Progenitor cell of endocrine pancreas (in vitro differentiated cells): Measurements from ENCODE around the gene DQX1. TPM values are rescaled to one million over a fixed set of nuclear protein-coding genes. Genes with fewer than 3 reads are reported as not detected.

Experiments
- DNase-seq: peaks from one replicate; pipeline ENCODE4 v3.0.0; 2021; ENCODE audit warnings: low spot score; ENCODE audit not compliant: unreplicated experiment
- H3K27ac Mint-ChIP-seq: 2 replicates; pipeline ENCODE4 v1.8.0; 2021; ENCODE audit warnings: mild to moderate bottlenecking, moderate library complexity, mixed read lengths
- H3K27me3 Mint-ChIP-seq: 2 replicates; pipeline ENCODE4 v1.8.0; 2021; ENCODE audit warnings: mixed read lengths
- H3K36me3 Mint-ChIP-seq: 2 replicates; pipeline ENCODE4 v1.8.0; 2022; ENCODE audit warnings: mixed read lengths; ENCODE audit not compliant: insufficient read depth
- H3K4me1 Mint-ChIP-seq: 2 replicates; pipeline ENCODE4 v1.8.0; 2021; ENCODE audit warnings: low read depth, mixed read lengths
- H3K4me3 Mint-ChIP-seq: 2 replicates; pipeline ENCODE4 v1.8.0; 2021; ENCODE audit warnings: low read depth, mild to moderate bottlenecking, moderate library complexity, mixed read lengths
- H3K9me3 Mint-ChIP-seq: 2 replicates; pipeline ENCODE4 v1.8.0; 2021; ENCODE audit warnings: low read depth, mixed read lengths
- CTCF ChIP-seq: fragments of 200-600 bp; sonication (generic); IDR thresholded peaks from one replicate; pipeline ENCODE4 v1.5.0; 2021; ENCODE audit warnings: antibody characterized with exemption, mild to moderate bottlenecking; ENCODE audit not compliant: unreplicated experiment
- total RNA-seq: library from RNA; stranded (reverse); gene quantifications from 2 replicates; pipeline ENCODE4 v1.2.1, GENCODE V29; 2021

Gene DQX1
- total RNA-seq, 1 donor from 2014 or later, result 1.5 TPM

GRCh38 chr2:74507145-74507925 lies 18.7 kb downstream of the DQX1 start, which contains the start of gene PCGF1:
Gene PCGF1 (minus strand): TSS chr2:74507695. CDS start chr2:74507668, 27 bp downstream.
- peak; percentile 94 for DNase-seq
- Mint-ChIP-seq H3K27ac (peak within 1 kb of the TSS; percentile 100), H3K27me3 (peaks cover 29% of the 10 kb centered on the region), H3K4me1 (peaks cover 29% of the 10 kb centered on the region), H3K36me3 (peaks cover 12% of the 10 kb centered on the region), H3K4me3 (peak within 1 kb of the TSS; percentile 99), H3K9me3 (no peaks in the 10 kb centered on the region)
- TF ChIP-seq CTCF, result peak; percentile 65

- H3K4me3 Mint-ChIP-seq, result peak overlapping the region; percentile 16
Observed at GRCh38 chr2:74505448-74506246, 20.4 kb downstream of the DQX1 start.

GRCh38 chr2:74504591-74504990 lies 21.4 kb downstream of the DQX1 start:
- DNase-seq, result no peak
- Mint-ChIP-seq H3K4me3 (peak overlapping the region; percentile 77), H3K4me1 (peaks cover 41% of the 10 kb centered on the region), H3K27me3 (peaks cover 13% of the 10 kb centered on the region), H3K27ac (peak overlapping the region; percentile 62), H3K36me3 (peaks cover 12% of the 10 kb centered on the region), H3K9me3 (no peaks in the 10 kb centered on the region)
- TF ChIP-seq CTCF, result no peak

More at GRCh38 chr2:74505448-74506246, 20.4 kb downstream of the DQX1 start:
- no peak for DNase-seq
- peaks cover 12% of the 10 kb centered on the region for H3K36me3 Mint-ChIP-seq
- no peaks in the 10 kb centered on the region for H3K9me3 Mint-ChIP-seq
- peak overlapping the region; percentile 54 for H3K27ac Mint-ChIP-seq
- H3K4me1 Mint-ChIP-seq, result peaks cover 38% of the 10 kb centered on the region
- peaks cover 16% of the 10 kb centered on the region for H3K27me3 Mint-ChIP-seq
- no peak for TF ChIP-seq CTCF

GRCh38 chr2:74503506-74504475 lies 22.2 kb downstream of the DQX1 start:
- peaks cover 44% of the 10 kb centered on the region for H3K4me1 Mint-ChIP-seq

More at GRCh38 chr2:74503506-74504475, 22.2 kb downstream of the DQX1 start:
- peaks cover 15% of the 10 kb centered on the region for H3K27me3 Mint-ChIP-seq
- H3K36me3 Mint-ChIP-seq, result peaks cover 12% of the 10 kb centered on the region
- H3K4me3 Mint-ChIP-seq, result peak overlapping the region; percentile 77
- no peaks in the 10 kb centered on the region for H3K9me3 Mint-ChIP-seq
- H3K27ac Mint-ChIP-seq, result peak overlapping the region; percentile 94
- DNase-seq, result no peak
- no peak for TF ChIP-seq CTCF
